CD14-positive monocyte (primary cell): ENCODE measurements around the gene VPS16. TPM values are rescaled to one million over a fixed set of nuclear protein-coding genes. Genes with fewer than 3 reads are reported as not detected.

Experiments used
- DNase-seq, 3 donors: peaks; one replicate each; pipeline ENCODE4 v3.0.0-alpha.2; 2011 to 2022
- H2AFZ ChIP-seq: 2 replicates; pipeline ENCODE4 v1.6.0; 2012; ENCODE audit warnings: mild to moderate bottlenecking, low read depth, low read length, inconsistent platforms; ENCODE audit not compliant: insufficient read depth, poor library complexity, severe bottlenecking
- H3K27ac ChIP-seq, 2 donors: 1 replicate in 1 of 2; 2 replicates in 1 of 2; pipeline ENCODE4 v1.5.1; 2012 to 2013; ENCODE audit warnings: low read length in 2 of 2, control low read depth in 1 of 2, inconsistent platforms in 1 of 2, low read depth in 1 of 2, mild to moderate bottlenecking in 1 of 2
- H3K27me3 ChIP-seq, 2 donors: one replicate each; pipeline versions ENCODE4 v1.6.0 to v1.6.1; 2011 to 2013; ENCODE audit warnings: low read length in 2 of 2; ENCODE audit not compliant: control insufficient read depth in 2 of 2, insufficient read depth in 2 of 2
- H3K36me3 ChIP-seq, 2 donors: replicated peaks in 1 of 2; 1 replicate in 1 of 2; 2 replicates in 1 of 2; pipeline versions ENCODE4 v1.5.1 to v1.6.1; 2012 to 2013; ENCODE audit warnings: low read length in 2 of 2, control low read depth in 1 of 2, inconsistent platforms in 1 of 2, mild to moderate bottlenecking in 1 of 2; ENCODE audit not compliant: insufficient read depth in 2 of 2, control insufficient read depth in 1 of 2
- H3K4me1 ChIP-seq, 2 donors: 1 replicate in 1 of 2; 2 replicates in 1 of 2; pipeline versions ENCODE4 v1.5.1 to v1.6.1; 2012 to 2013; ENCODE audit warnings: low read length in 2 of 2, control low read depth in 1 of 2, inconsistent platforms in 1 of 2, mild to moderate bottlenecking in 1 of 2, moderate library complexity in 1 of 2; ENCODE audit not compliant: insufficient read depth in 2 of 2, control insufficient read depth in 1 of 2
- H3K4me2 ChIP-seq: replicated peaks from 2 replicates; pipeline ENCODE3; 2012; ENCODE audit warnings: low read length, moderate library complexity, mild to moderate bottlenecking; ENCODE audit not compliant: poor library complexity, severe bottlenecking; ENCODE audit errors: extremely low read depth
- H3K4me3 ChIP-seq, 3 experiments: fragments of 200-600 bp in 1 of 3; sonication (generic) in 1 of 3; replicated peaks in 1 of 3; 1 replicate in 2 of 3; 2 replicates in 1 of 3; pipeline ENCODE4 v1.5.1; 2011 to 2013; ENCODE audit warnings: low read length in 3 of 3, mild to moderate bottlenecking in 3 of 3, control low read depth in 2 of 3, low read depth in 2 of 3, inconsistent platforms in 1 of 3, moderate library complexity in 1 of 3
- H3K79me2 ChIP-seq: 2 replicates; pipeline ENCODE4 v1.6.0; 2012; ENCODE audit warnings: mild to moderate bottlenecking, control low read depth, inconsistent platforms, low read length, moderate library complexity; ENCODE audit not compliant: insufficient read depth
- H3K9ac ChIP-seq: 2 replicates; pipeline ENCODE4 v1.6.0; 2017; ENCODE audit warnings: low read length, mild to moderate bottlenecking; ENCODE audit not compliant: insufficient read depth, poor library complexity, severe bottlenecking
- H3K9me3 ChIP-seq, 2 donors: replicated peaks in 1 of 2; 1 replicate in 1 of 2; 2 replicates in 1 of 2; pipeline versions ENCODE4 v1.5.1 to v1.6.1; 2012 to 2013; ENCODE audit warnings: low read length in 2 of 2, control low read depth in 1 of 2; ENCODE audit not compliant: control insufficient read depth in 1 of 2, insufficient read depth in 1 of 2
- H4K20me1 ChIP-seq: 2 replicates; pipeline ENCODE4 v1.6.0; 2012; ENCODE audit warnings: mild to moderate bottlenecking, low read length, control low read depth, moderate library complexity; ENCODE audit not compliant: insufficient read depth
- H3K27ac Mint-ChIP-seq, 7 donors: one replicate each; pipeline ENCODE4 v1.8.0; 2020; ENCODE audit warnings: mild to moderate bottlenecking in 7 of 7, mixed read lengths in 7 of 7, moderate library complexity in 6 of 7, inconsistent platforms in 2 of 7
- H3K27me3 Mint-ChIP-seq, 3 donors: one replicate each; pipeline ENCODE4 v1.8.0; 2021 to 2022; ENCODE audit warnings: low read depth in 3 of 3, mild to moderate bottlenecking in 3 of 3, mixed read lengths in 3 of 3, moderate library complexity in 3 of 3, inconsistent platforms in 1 of 3
- H3K36me3 Mint-ChIP-seq, 2 donors: one replicate each; pipeline ENCODE4 v1.8.0; 2020; ENCODE audit warnings: mixed read lengths in 2 of 2, inconsistent platforms in 1 of 2, mild to moderate bottlenecking in 1 of 2
- H3K4me1 Mint-ChIP-seq: one replicate; pipeline ENCODE4 v1.8.0; 2020; ENCODE audit warnings: mild to moderate bottlenecking, mixed read lengths
- H3K4me3 Mint-ChIP-seq, 2 donors: one replicate each; pipeline ENCODE4 v1.8.0; 2020; ENCODE audit warnings: mild to moderate bottlenecking in 2 of 2, mixed read lengths in 2 of 2, moderate library complexity in 1 of 2
- H3K9me3 Mint-ChIP-seq, 7 donors: one replicate each; pipeline ENCODE4 v1.8.0; 2020 to 2022; ENCODE audit warnings: mixed read lengths in 7 of 7, mild to moderate bottlenecking in 6 of 7, moderate library complexity in 6 of 7, inconsistent platforms in 2 of 7
- WGBS: methylation state at CpG from one replicate; pipeline ENCODE4 v1.1.5; 2013; ENCODE audit warnings: missing lambda C conversion rate; ENCODE audit not compliant: insufficient coverage; 5-methylcytosine and 5-hydroxymethylcytosine counted together
- intact Hi-C, 2 donors: fragments of 100-400 bp; cut with micrococcal nuclease; formaldehyde crosslinking; loops; one replicate each; pipeline versions ENCODE4 v1.15.0 to v1.15.1; 2023
- polyA plus RNA-seq, 3 donors: library from polyadenylated mRNA; depleted of rRNA in 1 of 3; unstranded in 2 of 3; stranded (reverse) in 1 of 3; fragments of 300-500 nt in 2 of 3; fragments of >200 nt in 1 of 3; fragmentation: Illumina TruSeq in 2 of 3; gene quantifications; 1 replicate in 2 of 3; 2 replicates in 1 of 3; pipeline ENCODE4 v1.2.3, GENCODE V29; 2012 to 2021
- TF ChIP-seq, protein P1 (sequence below): fragments of 200-600 bp; IDR thresholded peaks from one replicate; pipeline ENCODE4 v1.8.0; 2022; ENCODE audit warnings: antibody characterized with exemption, mild to moderate bottlenecking

Gene VPS16
- polyA plus RNA-seq, 3 donors, result 33.3 to 87.0 (median 34.5) TPM

DNA sequence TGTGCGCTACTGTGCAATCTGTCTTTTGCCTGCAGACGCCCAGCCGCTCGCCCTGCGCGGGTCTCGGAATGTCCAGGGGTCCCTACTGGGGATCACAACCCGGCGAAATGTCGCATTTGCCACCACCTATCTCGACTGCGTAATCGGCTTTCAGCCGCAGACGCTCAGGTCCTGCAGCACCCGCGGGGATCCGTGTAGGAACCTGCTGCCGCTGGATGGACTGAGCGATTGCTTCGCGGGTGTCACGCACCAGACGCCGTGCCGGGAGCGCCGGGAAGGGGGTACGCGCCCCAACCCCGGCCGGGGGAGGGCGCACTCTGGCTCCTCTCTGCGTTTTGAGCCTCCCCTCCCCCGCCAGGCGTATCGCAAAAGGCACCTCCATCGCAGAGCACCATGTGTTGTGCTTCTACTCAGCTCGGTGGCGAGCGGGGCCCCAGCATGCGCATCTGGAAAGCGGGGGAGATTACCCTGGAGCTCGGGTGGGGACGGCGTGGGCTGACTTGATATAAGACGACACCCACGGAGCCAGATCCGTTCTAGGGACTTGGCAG is 32.0 kb downstream of the VPS16 start:
- Histone ChIP-seq H2AFZ (peak overlapping the region; percentile 97), H3K27me3 (peaks cover 0 to 10% of the 10 kb centered on the region in 2 donors), H3K4me1 (peaks cover 44 to 60% of the 10 kb centered on the region in 2 donors), H3K4me3 (peak overlapping the region; percentile 76 to 98 (median 86)), H3K9me3 (no peaks in the 10 kb centered on the region), H3K36me3 (no peaks in the 10 kb centered on the region), H3K4me2 (peak overlapping the region; percentile 90), H3K79me2 (peaks cover 41% of the 10 kb centered on the region), H3K9ac (peak overlapping the region; percentile 91), H3K27ac (peak overlapping the region; percentile 44 to 83), H4K20me1 (peaks cover 32% of the 10 kb centered on the region)
- Mint-ChIP-seq H3K9me3 (peaks cover 0 to 3% (median 0%) of the 10 kb centered on the region in 7 donors), H3K4me1 (peaks cover 64% of the 10 kb centered on the region), H3K27me3 (peaks cover 8 to 15% (median 9%) of the 10 kb centered on the region in 3 donors), H3K27ac (peak overlapping the region; percentile 70 to 92 (median 88)), H3K4me3 (peak overlapping the region; percentile 92 to 94), H3K36me3 (peaks cover 9 to 13% of the 10 kb centered on the region in 2 donors)
- peak; percentile 45 to 59 (median 49) for DNase-seq
- WGBS, result under 1% methylated on average over 48 of the region's 49 CpGs
- TF ChIP-seq, protein P1, sequence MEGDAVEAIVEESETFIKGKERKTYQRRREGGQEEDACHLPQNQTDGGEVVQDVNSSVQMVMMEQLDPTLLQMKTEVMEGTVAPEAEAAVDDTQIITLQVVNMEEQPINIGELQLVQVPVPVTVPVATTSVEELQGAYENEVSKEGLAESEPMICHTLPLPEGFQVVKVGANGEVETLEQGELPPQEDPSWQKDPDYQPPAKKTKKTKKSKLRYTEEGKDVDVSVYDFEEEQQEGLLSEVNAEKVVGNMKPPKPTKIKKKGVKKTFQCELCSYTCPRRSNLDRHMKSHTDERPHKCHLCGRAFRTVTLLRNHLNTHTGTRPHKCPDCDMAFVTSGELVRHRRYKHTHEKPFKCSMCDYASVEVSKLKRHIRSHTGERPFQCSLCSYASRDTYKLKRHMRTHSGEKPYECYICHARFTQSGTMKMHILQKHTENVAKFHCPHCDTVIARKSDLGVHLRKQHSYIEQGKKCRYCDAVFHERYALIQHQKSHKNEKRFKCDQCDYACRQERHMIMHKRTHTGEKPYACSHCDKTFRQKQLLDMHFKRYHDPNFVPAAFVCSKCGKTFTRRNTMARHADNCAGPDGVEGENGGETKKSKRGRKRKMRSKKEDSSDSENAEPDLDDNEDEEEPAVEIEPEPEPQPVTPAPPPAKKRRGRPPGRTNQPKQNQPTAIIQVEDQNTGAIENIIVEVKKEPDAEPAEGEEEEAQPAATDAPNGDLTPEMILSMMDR, result peak; percentile 37
- intact Hi-C loops, result loop anchor here (5.0 to 10.0 kb wide), 3 partner anchors 40 to 122 kb away; no protein-coding TSS in a partner anchor

DNA sequence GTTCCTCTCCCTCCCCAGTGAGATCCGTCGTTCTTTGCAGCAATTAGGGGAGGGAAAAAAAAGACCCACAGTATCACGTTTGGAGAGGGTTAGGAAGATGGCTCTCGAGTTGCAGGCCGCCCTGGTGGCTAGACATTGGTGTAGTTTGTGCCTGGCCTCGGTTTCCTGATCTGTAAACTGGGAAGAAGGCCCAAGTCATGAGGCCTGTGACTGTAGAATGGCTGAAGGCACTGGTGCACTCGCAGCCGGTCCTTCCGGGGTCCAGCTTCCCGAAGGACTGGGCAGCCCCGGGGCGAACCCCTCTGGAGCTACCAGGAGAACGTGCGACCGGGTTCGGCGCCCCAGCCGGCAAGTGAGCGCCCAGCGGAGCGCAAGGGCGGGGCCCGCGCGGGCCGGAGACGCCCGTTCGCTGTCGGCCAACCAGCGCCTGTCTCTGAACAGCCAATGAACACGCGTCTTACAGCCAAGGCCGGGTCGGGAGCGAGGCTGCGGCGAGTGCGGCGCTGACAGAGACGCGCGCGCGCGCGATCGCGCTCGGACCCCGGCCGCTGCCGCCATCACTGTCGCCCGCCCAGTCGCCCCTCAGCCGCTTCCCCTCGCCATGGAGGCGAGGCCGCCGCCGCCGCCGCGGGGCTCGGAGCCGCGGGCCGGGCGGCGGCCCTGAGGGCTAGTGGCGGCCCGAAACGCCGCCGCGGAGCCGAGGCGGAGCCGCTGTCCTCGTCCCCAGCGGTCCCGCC is 32.6 kb downstream of the VPS16 start, which contains the start of gene PTPRA:
TSS of gene PTPRA (plus strand) at position 472 of the 737 bp plus-strand sequence. CDS start 90,797 bp downstream, outside the sequence.
- Histone ChIP-seq H3K4me1 (peaks cover 42 to 56% of the 10 kb centered on the region in 2 donors), H4K20me1 (peaks cover 36% of the 10 kb centered on the region), H3K79me2 (peaks cover 47% of the 10 kb centered on the region), H3K27me3 (peaks cover 0 to 10% of the 10 kb centered on the region in 2 donors), H3K9ac (peak within 1 kb of the TSS; percentile 91), H3K9me3 (no peaks in the 10 kb centered on the region), H3K4me2 (peak within 1 kb of the TSS; percentile 90), H3K4me3 (peak within 1 kb of the TSS; percentile 86 to 98 (median 89)), H3K27ac (peak within 1 kb of the TSS; percentile 44 to 83), H2AFZ (peak within 1 kb of the TSS; percentile 97), H3K36me3 (no peaks in the 10 kb centered on the region)
- Mint-ChIP-seq H3K4me3 (peak within 1 kb of the TSS; percentile 92 to 94), H3K36me3 (peaks cover 8 to 11% of the 10 kb centered on the region in 2 donors), H3K9me3 (peaks cover 0 to 3% (median 0%) of the 10 kb centered on the region in 7 donors), H3K27me3 (peaks cover 8 to 15% (median 9%) of the 10 kb centered on the region in 3 donors), H3K4me1 (peaks cover 59% of the 10 kb centered on the region), H3K27ac (peak within 1 kb of the TSS; percentile 70 to 92 (median 89))
- peak; percentile 85 for DNase-seq
- intact Hi-C loops, result loop anchor here (5.0 to 10.0 kb wide), 3 partner anchors 41 to 122 kb away; no protein-coding TSS in a partner anchor
- TF ChIP-seq, protein P1, result no peak
- under 1% methylated on average over 81 of the region's 83 CpGs for WGBS
